C1 segment of cervical spinal cord (tissue), 14 donors: Measurements from ENCODE around the gene CACNA1S.

Source experiments
- DNase-seq, 14 donors: peaks; one replicate each; lab custom pipeline; 2025; lab: John Stamatoyannopoulos, UW

Gene CACNA1S

GRCh38 chr1:201034671-201035070 is 77.6 kb downstream of the CACNA1S start:
- no peak for DNase-seq

GRCh38 chr1:201032408-201032807 is 79.8 kb downstream of the CACNA1S start:
- no peak for DNase-seq

GRCh38 chr1:201028461-201028889 is 83.8 kb downstream of the CACNA1S start:
- DNase-seq: peak in 3 of 14 donors; percentile 26 to 55 (median 32)

GRCh38 chr1:201026836-201027235 is 85.4 kb downstream of the CACNA1S start:
- DNase-seq: no peak

- no peak for DNase-seq
Observed at GRCh38 chr1:201026234-201026633, 86.0 kb downstream of the CACNA1S start.

- peak in 2 of 14 donors; percentile 20 to 37 for DNase-seq
Observed at GRCh38 chr1:201025571-201026002, 86.6 kb downstream of the CACNA1S start.

- DNase-seq: peak in 3 of 14 donors; percentile 18 to 38 (median 36)
Observed at GRCh38 chr1:201024625-201024998, 87.6 kb downstream of the CACNA1S start.

GRCh38 chr1:201023920-201024624 is 88.2 kb downstream of the CACNA1S start:
- DNase-seq: no peak

GRCh38 chr1:201023517-201023902 is 88.7 kb downstream of the CACNA1S start, which contains the start of gene KIF21B:
KIF21B (minus strand) TSS chr1:201023714; CDS start chr1:201023383, 331 bp downstream.
- DNase-seq: peak in 11 of 14 donors; percentile 22 to 82 (median 58)

- peak in 3 of 14 donors; percentile 38 to 47 (median 47) for DNase-seq
Observed at GRCh38 chr1:201022820-201023516, 89.3 kb downstream of the CACNA1S start.

- DNase-seq: no peak
Observed at GRCh38 chr1:201022493-201022819, 89.8 kb downstream of the CACNA1S start.

GRCh38 chr1:201021630-201022492 is 90.4 kb downstream of the CACNA1S start:
- DNase-seq: no peak

- DNase-seq: peak in 3 of 14 donors; percentile 19 to 29 (median 25)
Observed at GRCh38 chr1:201020721-201021629, 91.3 kb downstream of the CACNA1S start.

- no peak for DNase-seq
Observed at GRCh38 chr1:201020040-201020591, 92.1 kb downstream of the CACNA1S start.

GRCh38 chr1:201019321-201019977 is 92.8 kb downstream of the CACNA1S start:
- DNase-seq: peak in 3 of 14 donors; percentile 29 to 43 (median 36)

GRCh38 chr1:201017828-201018163 is 94.4 kb downstream of the CACNA1S start:
- DNase-seq: no peak

- DNase-seq: peak in 4 of 14 donors; percentile 28 to 41 (median 35)
Observed at GRCh38 chr1:201016943-201017827, 95.0 kb downstream of the CACNA1S start.

GRCh38 chr1:201016211-201016651 is 96.0 kb downstream of the CACNA1S start:
- peak in 6 of 14 donors; percentile 16 to 70 (median 34) for DNase-seq

- DNase-seq: peak in 1 of 14 donors; percentile 32
Observed at GRCh38 chr1:201015551-201016091, 96.6 kb downstream of the CACNA1S start.
